CD14-positive monocyte (primary cell): ENCODE results near the gene HLTF. TPM values are rescaled to one million over a fixed set of nuclear protein-coding genes. Genes with fewer than 3 reads are reported as not detected.
A peak's percentile ranks its signal among the peaks of the same experiment; 100 is the strongest.

Experiments
- DNase-seq, 3 donors: peaks; one replicate each; pipeline ENCODE4 v3.0.0-alpha.2; 2011 to 2022
- H2AFZ ChIP-seq: 2 replicates; pipeline ENCODE4 v1.6.0; 2012; ENCODE audit warnings: mild to moderate bottlenecking, low read depth, low read length, inconsistent platforms; ENCODE audit not compliant: insufficient read depth, poor library complexity, severe bottlenecking
- H3K27ac ChIP-seq, 2 donors: 1 replicate in 1 of 2; 2 replicates in 1 of 2; pipeline ENCODE4 v1.5.1; 2012 to 2013; ENCODE audit warnings: low read length in 2 of 2, control low read depth in 1 of 2, inconsistent platforms in 1 of 2, low read depth in 1 of 2, mild to moderate bottlenecking in 1 of 2
- H3K27me3 ChIP-seq, 2 donors: one replicate each; pipeline versions ENCODE4 v1.6.0 to v1.6.1; 2011 to 2013; ENCODE audit warnings: low read length in 2 of 2; ENCODE audit not compliant: control insufficient read depth in 2 of 2, insufficient read depth in 2 of 2
- H3K36me3 ChIP-seq, 2 donors: replicated peaks in 1 of 2; 1 replicate in 1 of 2; 2 replicates in 1 of 2; pipeline versions ENCODE4 v1.5.1 to v1.6.1; 2012 to 2013; ENCODE audit warnings: low read length in 2 of 2, control low read depth in 1 of 2, inconsistent platforms in 1 of 2, mild to moderate bottlenecking in 1 of 2; ENCODE audit not compliant: insufficient read depth in 2 of 2, control insufficient read depth in 1 of 2
- H3K4me1 ChIP-seq, 2 donors: 1 replicate in 1 of 2; 2 replicates in 1 of 2; pipeline versions ENCODE4 v1.5.1 to v1.6.1; 2012 to 2013; ENCODE audit warnings: low read length in 2 of 2, control low read depth in 1 of 2, inconsistent platforms in 1 of 2, mild to moderate bottlenecking in 1 of 2, moderate library complexity in 1 of 2; ENCODE audit not compliant: insufficient read depth in 2 of 2, control insufficient read depth in 1 of 2
- H3K4me2 ChIP-seq: replicated peaks from 2 replicates; pipeline ENCODE3; 2012; ENCODE audit warnings: low read length, moderate library complexity, mild to moderate bottlenecking; ENCODE audit not compliant: poor library complexity, severe bottlenecking; ENCODE audit errors: extremely low read depth
- H3K4me3 ChIP-seq, 3 experiments: fragments of 200-600 bp in 1 of 3; sonication (generic) in 1 of 3; replicated peaks in 1 of 3; 1 replicate in 2 of 3; 2 replicates in 1 of 3; pipeline ENCODE4 v1.5.1; 2011 to 2013; ENCODE audit warnings: low read length in 3 of 3, mild to moderate bottlenecking in 3 of 3, control low read depth in 2 of 3, low read depth in 2 of 3, inconsistent platforms in 1 of 3, moderate library complexity in 1 of 3
- H3K79me2 ChIP-seq: 2 replicates; pipeline ENCODE4 v1.6.0; 2012; ENCODE audit warnings: mild to moderate bottlenecking, control low read depth, inconsistent platforms, low read length, moderate library complexity; ENCODE audit not compliant: insufficient read depth
- H3K9ac ChIP-seq: 2 replicates; pipeline ENCODE4 v1.6.0; 2017; ENCODE audit warnings: low read length, mild to moderate bottlenecking; ENCODE audit not compliant: insufficient read depth, poor library complexity, severe bottlenecking
- H3K9me3 ChIP-seq, 2 donors: replicated peaks in 1 of 2; 1 replicate in 1 of 2; 2 replicates in 1 of 2; pipeline versions ENCODE4 v1.5.1 to v1.6.1; 2012 to 2013; ENCODE audit warnings: low read length in 2 of 2, control low read depth in 1 of 2; ENCODE audit not compliant: control insufficient read depth in 1 of 2, insufficient read depth in 1 of 2
- H4K20me1 ChIP-seq: 2 replicates; pipeline ENCODE4 v1.6.0; 2012; ENCODE audit warnings: mild to moderate bottlenecking, low read length, control low read depth, moderate library complexity; ENCODE audit not compliant: insufficient read depth
- H3K27ac Mint-ChIP-seq, 7 donors: one replicate each; pipeline ENCODE4 v1.8.0; 2020; ENCODE audit warnings: mild to moderate bottlenecking in 7 of 7, mixed read lengths in 7 of 7, moderate library complexity in 6 of 7, inconsistent platforms in 2 of 7
- H3K27me3 Mint-ChIP-seq, 3 donors: one replicate each; pipeline ENCODE4 v1.8.0; 2021 to 2022; ENCODE audit warnings: low read depth in 3 of 3, mild to moderate bottlenecking in 3 of 3, mixed read lengths in 3 of 3, moderate library complexity in 3 of 3, inconsistent platforms in 1 of 3
- H3K36me3 Mint-ChIP-seq, 2 donors: one replicate each; pipeline ENCODE4 v1.8.0; 2020; ENCODE audit warnings: mixed read lengths in 2 of 2, inconsistent platforms in 1 of 2, mild to moderate bottlenecking in 1 of 2
- H3K4me1 Mint-ChIP-seq: one replicate; pipeline ENCODE4 v1.8.0; 2020; ENCODE audit warnings: mild to moderate bottlenecking, mixed read lengths
- H3K4me3 Mint-ChIP-seq, 2 donors: one replicate each; pipeline ENCODE4 v1.8.0; 2020; ENCODE audit warnings: mild to moderate bottlenecking in 2 of 2, mixed read lengths in 2 of 2, moderate library complexity in 1 of 2
- H3K9me3 Mint-ChIP-seq, 7 donors: one replicate each; pipeline ENCODE4 v1.8.0; 2020 to 2022; ENCODE audit warnings: mixed read lengths in 7 of 7, mild to moderate bottlenecking in 6 of 7, moderate library complexity in 6 of 7, inconsistent platforms in 2 of 7
- WGBS: methylation state at CpG from one replicate; pipeline ENCODE4 v1.1.5; 2013; ENCODE audit warnings: missing lambda C conversion rate; ENCODE audit not compliant: insufficient coverage; 5-methylcytosine and 5-hydroxymethylcytosine counted together
- intact Hi-C, 2 donors: fragments of 100-400 bp; cut with micrococcal nuclease; formaldehyde crosslinking; loops; one replicate each; pipeline versions ENCODE4 v1.15.0 to v1.15.1; 2023
- polyA plus RNA-seq, 3 donors: library from polyadenylated mRNA; depleted of rRNA in 1 of 3; unstranded in 2 of 3; stranded (reverse) in 1 of 3; fragments of 300-500 nt in 2 of 3; fragments of >200 nt in 1 of 3; fragmentation: Illumina TruSeq in 2 of 3; gene quantifications; 1 replicate in 2 of 3; 2 replicates in 1 of 3; pipeline ENCODE4 v1.2.3, GENCODE V29; 2012 to 2021
- TF ChIP-seq, protein P1 (sequence below): fragments of 200-600 bp; IDR thresholded peaks from one replicate; pipeline ENCODE4 v1.8.0; 2022; ENCODE audit warnings: antibody characterized with exemption, mild to moderate bottlenecking

The HLTF gene
- polyA plus RNA-seq, 3 donors = 2.0 to 4.6 (median 2.7) TPM

DNA sequence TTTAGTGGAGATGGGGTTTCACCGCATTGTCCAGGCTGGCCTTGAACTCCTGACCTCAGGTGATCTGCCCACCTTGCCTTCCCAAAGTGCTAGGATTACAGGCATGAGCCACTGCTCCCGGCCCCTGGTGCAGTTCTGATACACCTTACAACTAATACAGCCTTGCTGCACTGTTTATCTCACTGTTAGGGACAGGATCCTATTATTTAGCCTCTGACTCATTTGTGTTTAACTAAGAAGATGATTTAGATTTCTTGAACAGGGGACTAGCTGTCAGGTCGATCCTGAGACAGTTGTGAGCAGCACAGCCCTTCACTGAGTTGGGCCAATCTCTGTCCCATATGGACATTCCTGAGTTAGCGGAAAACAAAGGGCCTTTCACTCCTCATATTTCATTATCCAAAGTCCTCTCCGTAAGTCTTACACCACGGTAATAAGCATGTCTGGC, 75.8 kb downstream of the HLTF start:
- H3K27me3 ChIP-seq = no peaks in the 10 kb centered on the region
- H3K4me3 ChIP-seq = no peak overlapping the region
- intact Hi-C loops = no loop called here
- WGBS = 100% methylated on average over 3 of the region's 6 CpGs
- H3K36me3 ChIP-seq = peaks cover 87 to 98% of the 10 kb centered on the region in 2 donors
- H3K36me3 Mint-ChIP-seq = peaks cover 69 to 93% of the 10 kb centered on the region in 2 donors
- H3K9ac ChIP-seq = no peak overlapping the region
- DNase-seq = no peak
- H4K20me1 ChIP-seq = peaks cover 42% of the 10 kb centered on the region
- H3K27ac Mint-ChIP-seq = peak overlapping the region in 1 of 7 donors; percentile 12
- TF ChIP-seq, protein P1, sequence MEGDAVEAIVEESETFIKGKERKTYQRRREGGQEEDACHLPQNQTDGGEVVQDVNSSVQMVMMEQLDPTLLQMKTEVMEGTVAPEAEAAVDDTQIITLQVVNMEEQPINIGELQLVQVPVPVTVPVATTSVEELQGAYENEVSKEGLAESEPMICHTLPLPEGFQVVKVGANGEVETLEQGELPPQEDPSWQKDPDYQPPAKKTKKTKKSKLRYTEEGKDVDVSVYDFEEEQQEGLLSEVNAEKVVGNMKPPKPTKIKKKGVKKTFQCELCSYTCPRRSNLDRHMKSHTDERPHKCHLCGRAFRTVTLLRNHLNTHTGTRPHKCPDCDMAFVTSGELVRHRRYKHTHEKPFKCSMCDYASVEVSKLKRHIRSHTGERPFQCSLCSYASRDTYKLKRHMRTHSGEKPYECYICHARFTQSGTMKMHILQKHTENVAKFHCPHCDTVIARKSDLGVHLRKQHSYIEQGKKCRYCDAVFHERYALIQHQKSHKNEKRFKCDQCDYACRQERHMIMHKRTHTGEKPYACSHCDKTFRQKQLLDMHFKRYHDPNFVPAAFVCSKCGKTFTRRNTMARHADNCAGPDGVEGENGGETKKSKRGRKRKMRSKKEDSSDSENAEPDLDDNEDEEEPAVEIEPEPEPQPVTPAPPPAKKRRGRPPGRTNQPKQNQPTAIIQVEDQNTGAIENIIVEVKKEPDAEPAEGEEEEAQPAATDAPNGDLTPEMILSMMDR = no peak
- H3K79me2 ChIP-seq = peaks cover 4% of the 10 kb centered on the region
- no peak overlapping the region for H3K27ac ChIP-seq
- H3K4me3 Mint-ChIP-seq = no peak overlapping the region
- no peak overlapping the region for H2AFZ ChIP-seq
- no peaks in the 10 kb centered on the region for H3K4me1 Mint-ChIP-seq
- H3K9me3 ChIP-seq = no peaks in the 10 kb centered on the region
- H3K4me2 ChIP-seq = no peak overlapping the region
- no peaks in the 10 kb centered on the region for H3K9me3 Mint-ChIP-seq
- H3K27me3 Mint-ChIP-seq = no peaks in the 10 kb centered on the region
- no peaks in the 10 kb centered on the region for H3K4me1 ChIP-seq

DNA sequence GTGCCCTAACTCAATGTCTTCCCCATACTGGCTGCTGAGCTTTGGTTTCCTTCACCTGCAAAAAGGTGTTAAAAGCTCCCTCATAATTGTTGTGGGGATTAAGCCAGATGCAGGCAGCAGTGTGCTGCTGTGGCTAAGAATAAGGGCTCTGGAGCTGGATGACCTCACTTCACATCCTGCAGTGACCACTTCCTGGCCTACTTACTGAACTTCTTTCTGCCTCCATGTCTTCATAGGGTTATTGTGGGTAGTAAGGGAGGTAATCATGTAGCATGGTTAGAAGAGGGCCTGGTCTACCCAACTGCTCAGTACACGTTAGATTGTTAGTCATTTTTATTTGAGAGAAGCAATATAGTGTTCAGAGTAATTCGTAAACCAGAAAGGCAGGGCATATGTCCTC, 76.6 kb downstream of the HLTF start:
- Histone ChIP-seq H3K4me2 (no peak overlapping the region), H3K4me1 (no peaks in the 10 kb centered on the region), H3K36me3 (peaks cover 89 to 96% of the 10 kb centered on the region in 2 donors), H3K4me3 (no peak overlapping the region), H3K79me2 (peaks cover 4% of the 10 kb centered on the region), H4K20me1 (peaks cover 38% of the 10 kb centered on the region), H2AFZ (no peak overlapping the region), H3K27ac (no peak overlapping the region), H3K9ac (no peak overlapping the region), H3K27me3 (no peaks in the 10 kb centered on the region), H3K9me3 (no peaks in the 10 kb centered on the region)
- H3K27me3 Mint-ChIP-seq = no peaks in the 10 kb centered on the region
- no peak overlapping the region for H3K27ac Mint-ChIP-seq
- TF ChIP-seq, protein P1 = no peak
- 100% methylated on average over 1 of the region's 2 CpGs for WGBS
- H3K4me3 Mint-ChIP-seq = no peak overlapping the region
- H3K4me1 Mint-ChIP-seq = no peaks in the 10 kb centered on the region
- no peak for DNase-seq
- H3K9me3 Mint-ChIP-seq = no peaks in the 10 kb centered on the region
- intact Hi-C loops = no loop called here
- H3K36me3 Mint-ChIP-seq = peaks cover 65 to 87% of the 10 kb centered on the region in 2 donors
